ENCODE measurements around the gene OTUB2. TPM values are rescaled to one million over a fixed set of nuclear protein-coding genes. Genes with fewer than 3 reads are reported as not detected.
A peak's percentile ranks its signal among the peaks of the same experiment; 100 is the strongest.

OTUB2 gene
- polyA plus RNA-seq, 3 donors = 0.25 to 0.95 (median 0.28) TPM

DNA sequence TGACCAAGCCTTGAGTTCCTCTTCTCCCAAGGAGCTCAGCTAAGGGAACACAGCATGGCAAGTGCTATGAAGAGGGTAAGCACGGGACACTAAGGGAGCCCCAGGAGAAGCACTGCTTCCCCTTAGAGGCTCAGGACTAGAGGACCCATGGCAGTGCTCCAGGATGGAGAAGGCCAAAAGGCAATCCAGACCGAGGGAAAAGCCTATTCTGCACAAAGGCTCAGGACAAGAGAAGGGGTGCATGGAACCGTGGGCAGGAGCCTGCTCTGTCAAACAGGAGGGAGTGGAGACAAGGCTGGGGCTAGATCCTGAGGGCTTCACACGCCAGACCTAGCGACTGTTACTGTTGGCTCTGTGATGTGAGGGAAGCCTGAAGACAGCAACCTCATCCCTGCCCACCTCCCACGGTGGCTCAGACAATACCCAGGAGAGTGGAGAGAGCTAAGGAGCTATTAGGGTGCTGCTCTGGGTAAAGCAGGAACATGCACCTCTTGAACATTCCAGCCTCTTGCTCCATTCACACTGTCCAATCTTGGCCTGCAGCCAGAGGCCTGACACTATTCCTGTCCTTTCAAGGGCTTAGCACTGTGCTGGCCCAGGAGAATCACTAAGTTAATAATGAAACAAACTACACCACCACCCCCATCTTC is 24.2 kb downstream of the OTUB2 start:
- H3K27me3 Mint-ChIP-seq (ENCODE audit: low read depth in 3 of 3) = no peaks in the 10 kb centered on the region
- no peak overlapping the region for H3K4me3 Mint-ChIP-seq
- intact Hi-C loops (cut with micrococcal nuclease) = no loop called here
- Histone ChIP-seq H3K9me3 (replicated peaks in 1 of 2; ENCODE audit: control insufficient read depth in 1 of 2, insufficient read depth in 1 of 2, low read length in 2 of 2) (no peaks in the 10 kb centered on the region), H3K9ac (ENCODE audit: insufficient read depth, low read length, poor library complexity, severe bottlenecking) (no peak overlapping the region), H3K27me3 (ENCODE audit: control insufficient read depth in 2 of 2, insufficient read depth in 2 of 2, low read length in 2 of 2) (no peaks in the 10 kb centered on the region), H3K79me2 (ENCODE audit: insufficient read depth, low read length) (no peaks in the 10 kb centered on the region), H3K4me2 (replicated peaks; ENCODE audit: extremely low read depth, low read length, poor library complexity, severe bottlenecking) (no peak overlapping the region), H2AFZ (ENCODE audit: insufficient read depth, low read depth, low read length, poor library complexity, severe bottlenecking) (no peak overlapping the region), H3K27ac (ENCODE audit: low read depth in 1 of 2, low read length in 2 of 2) (no peak overlapping the region), H3K4me3 (replicated peaks in 1 of 3; ENCODE audit: low read depth in 2 of 3, low read length in 3 of 3) (no peak overlapping the region), H3K4me1 (ENCODE audit: control insufficient read depth in 1 of 2, insufficient read depth in 2 of 2, low read length in 2 of 2) (no peaks in the 10 kb centered on the region), H3K36me3 (replicated peaks in 1 of 2; ENCODE audit: control insufficient read depth in 1 of 2, insufficient read depth in 2 of 2, low read length in 2 of 2) (peaks cover 86 to 96% of the 10 kb centered on the region in 2 donors), H4K20me1 (ENCODE audit: insufficient read depth, low read length) (no peaks in the 10 kb centered on the region)
- peaks cover 81 to 94% of the 10 kb centered on the region in 2 donors for H3K36me3 Mint-ChIP-seq
- TF ChIP-seq, protein P1, sequence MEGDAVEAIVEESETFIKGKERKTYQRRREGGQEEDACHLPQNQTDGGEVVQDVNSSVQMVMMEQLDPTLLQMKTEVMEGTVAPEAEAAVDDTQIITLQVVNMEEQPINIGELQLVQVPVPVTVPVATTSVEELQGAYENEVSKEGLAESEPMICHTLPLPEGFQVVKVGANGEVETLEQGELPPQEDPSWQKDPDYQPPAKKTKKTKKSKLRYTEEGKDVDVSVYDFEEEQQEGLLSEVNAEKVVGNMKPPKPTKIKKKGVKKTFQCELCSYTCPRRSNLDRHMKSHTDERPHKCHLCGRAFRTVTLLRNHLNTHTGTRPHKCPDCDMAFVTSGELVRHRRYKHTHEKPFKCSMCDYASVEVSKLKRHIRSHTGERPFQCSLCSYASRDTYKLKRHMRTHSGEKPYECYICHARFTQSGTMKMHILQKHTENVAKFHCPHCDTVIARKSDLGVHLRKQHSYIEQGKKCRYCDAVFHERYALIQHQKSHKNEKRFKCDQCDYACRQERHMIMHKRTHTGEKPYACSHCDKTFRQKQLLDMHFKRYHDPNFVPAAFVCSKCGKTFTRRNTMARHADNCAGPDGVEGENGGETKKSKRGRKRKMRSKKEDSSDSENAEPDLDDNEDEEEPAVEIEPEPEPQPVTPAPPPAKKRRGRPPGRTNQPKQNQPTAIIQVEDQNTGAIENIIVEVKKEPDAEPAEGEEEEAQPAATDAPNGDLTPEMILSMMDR (IDR thresholded peaks at IDR 0.05) = no peak
- peak overlapping the region in 2 of 7 donors; percentile 15 to 37 for H3K27ac Mint-ChIP-seq
- DNase-seq = no peak
- no peaks in the 10 kb centered on the region for H3K9me3 Mint-ChIP-seq
- 100% methylated on average over 1 of the region's 6 CpGs for WGBS (ENCODE audit: insufficient coverage)
- H3K4me1 Mint-ChIP-seq = no peaks in the 10 kb centered on the region

DNA sequence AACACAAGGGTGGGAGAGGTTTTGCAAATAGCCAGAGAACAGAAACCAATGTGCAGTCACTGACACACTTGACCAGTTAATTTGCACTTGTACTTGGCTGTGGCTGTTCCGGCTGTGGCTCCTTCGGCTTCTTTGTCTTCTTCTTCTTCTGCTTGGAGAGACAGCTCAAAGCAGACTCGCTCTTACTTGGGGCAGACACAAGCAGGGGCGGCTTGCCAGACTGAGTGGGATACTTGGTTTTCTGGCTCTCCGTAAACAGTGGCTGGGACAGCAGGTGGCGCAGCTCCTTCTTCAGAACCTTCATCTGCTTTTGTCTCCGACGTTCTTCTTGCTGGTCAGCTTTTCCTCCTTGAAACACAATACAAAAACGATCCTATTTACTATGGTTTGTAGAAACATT is 25.0 kb downstream of the OTUB2 start:
- Histone ChIP-seq H4K20me1 (ENCODE audit: insufficient read depth, low read length) (no peaks in the 10 kb centered on the region), H3K27ac (ENCODE audit: low read depth in 1 of 2, low read length in 2 of 2) (no peak overlapping the region), H2AFZ (ENCODE audit: insufficient read depth, low read depth, low read length, poor library complexity, severe bottlenecking) (no peak overlapping the region), H3K36me3 (replicated peaks in 1 of 2; ENCODE audit: control insufficient read depth in 1 of 2, insufficient read depth in 2 of 2, low read length in 2 of 2) (peaks cover 88 to 96% of the 10 kb centered on the region in 2 donors), H3K4me1 (ENCODE audit: control insufficient read depth in 1 of 2, insufficient read depth in 2 of 2, low read length in 2 of 2) (no peaks in the 10 kb centered on the region), H3K27me3 (ENCODE audit: control insufficient read depth in 2 of 2, insufficient read depth in 2 of 2, low read length in 2 of 2) (no peaks in the 10 kb centered on the region), H3K4me3 (replicated peaks in 1 of 3; ENCODE audit: low read depth in 2 of 3, low read length in 3 of 3) (no peak overlapping the region), H3K9ac (ENCODE audit: insufficient read depth, low read length, poor library complexity, severe bottlenecking) (no peak overlapping the region), H3K4me2 (replicated peaks; ENCODE audit: extremely low read depth, low read length, poor library complexity, severe bottlenecking) (no peak overlapping the region), H3K9me3 (replicated peaks in 1 of 2; ENCODE audit: control insufficient read depth in 1 of 2, insufficient read depth in 1 of 2, low read length in 2 of 2) (no peaks in the 10 kb centered on the region), H3K79me2 (ENCODE audit: insufficient read depth, low read length) (no peaks in the 10 kb centered on the region)
- H3K27ac Mint-ChIP-seq = peak overlapping the region in 1 of 7 donors; percentile 68
- H3K4me3 Mint-ChIP-seq = no peak overlapping the region
- peaks cover 82 to 94% of the 10 kb centered on the region in 2 donors for H3K36me3 Mint-ChIP-seq
- H3K4me1 Mint-ChIP-seq = no peaks in the 10 kb centered on the region
- intact Hi-C loops (cut with micrococcal nuclease) = no loop called here
- WGBS (ENCODE audit: insufficient coverage) = 95% methylated on average over 6 of the region's 9 CpGs
- no peaks in the 10 kb centered on the region for H3K27me3 Mint-ChIP-seq (ENCODE audit: low read depth in 3 of 3)
- DNase-seq = no peak
- H3K9me3 Mint-ChIP-seq = no peaks in the 10 kb centered on the region
- TF ChIP-seq, protein P1 (IDR thresholded peaks at IDR 0.05) = no peak

Measured in CD14-positive monocyte (primary cell).